ENCODE data around the gene CPNE7.

CPNE7 gene

GRCh38 chr16:89596061-89596689, 20.6 kb downstream of the CPNE7 start:
- H3K27ac ChIP-seq (ENCODE audit: low read length): no peak overlapping the region
- no peaks in the 10 kb centered on the region for H4K20me1 ChIP-seq (ENCODE audit: insufficient read depth, low read length)
- H3K27me3 ChIP-seq (ENCODE audit: low read depth, low read length): no peaks in the 10 kb centered on the region
- H2AFZ ChIP-seq (ENCODE audit: low read depth, low read length): no peak overlapping the region
- H3K9me3 ChIP-seq (ENCODE audit: insufficient read depth, low read length): no peaks in the 10 kb centered on the region
- no peak overlapping the region for H3K4me2 ChIP-seq (ENCODE audit: low read length)
- H3K36me3 ChIP-seq (replicated peaks; ENCODE audit: low read depth, low read length): no peaks in the 10 kb centered on the region
- TF ChIP-seq CTCF (IDR thresholded peaks at IDR 0.05; ENCODE audit: low read depth, low read length): no peak
- no peak for TF ChIP-seq EZH2phosphoT487 (IDR thresholded peaks at IDR 0.05; ENCODE audit: low read depth)
- no peak overlapping the region for H3K9ac ChIP-seq (ENCODE audit: low read length)
- peaks cover 3% of the 10 kb centered on the region; the same call in 1 of the 2 replicates for H3K4me1 ChIP-seq (ENCODE audit: low read length)
- no peak overlapping the region for H3K4me3 ChIP-seq (ENCODE audit: low read length)
- H3K79me2 ChIP-seq (ENCODE audit: low read length): no peaks in the 10 kb centered on the region

- TF ChIP-seq EZH2phosphoT487 (IDR thresholded peaks at IDR 0.05; ENCODE audit: low read depth) (no peak), CTCF (IDR thresholded peaks at IDR 0.05; ENCODE audit: low read depth, low read length) (no peak)
- H2AFZ ChIP-seq (ENCODE audit: low read depth, low read length): no peak overlapping the region
- no peak overlapping the region for H3K27ac ChIP-seq (ENCODE audit: low read length)
- H3K27me3 ChIP-seq (ENCODE audit: low read depth, low read length): no peaks in the 10 kb centered on the region
- H3K79me2 ChIP-seq (ENCODE audit: low read length): no peaks in the 10 kb centered on the region
- peaks cover 3% of the 10 kb centered on the region; the same call in 1 of the 2 replicates for H3K4me1 ChIP-seq (ENCODE audit: low read length)
- H3K9me3 ChIP-seq (ENCODE audit: insufficient read depth, low read length): no peaks in the 10 kb centered on the region
- H3K4me2 ChIP-seq (ENCODE audit: low read length): no peak overlapping the region
- H3K9ac ChIP-seq (ENCODE audit: low read length): no peak overlapping the region
- H3K36me3 ChIP-seq (replicated peaks; ENCODE audit: low read depth, low read length): no peaks in the 10 kb centered on the region
- no peak overlapping the region for H3K4me3 ChIP-seq (ENCODE audit: low read length)
- H4K20me1 ChIP-seq (ENCODE audit: insufficient read depth, low read length): no peaks in the 10 kb centered on the region
These were observed 21.5 kb downstream of the CPNE7 start for GRCh38 chr16:89596957-89597649.

GRCh38 chr16:89598199-89598598, 22.6 kb downstream of the CPNE7 start:
- H3K79me2 ChIP-seq (ENCODE audit: low read length): no peaks in the 10 kb centered on the region
- no peaks in the 10 kb centered on the region for H3K27me3 ChIP-seq (ENCODE audit: low read depth, low read length)
- no peak overlapping the region for H3K9ac ChIP-seq (ENCODE audit: low read length)
- H3K27ac ChIP-seq (ENCODE audit: low read length): no peak overlapping the region
- H3K4me3 ChIP-seq (ENCODE audit: low read length): no peak overlapping the region
- no peaks in the 10 kb centered on the region for H3K9me3 ChIP-seq (ENCODE audit: insufficient read depth, low read length)
- H4K20me1 ChIP-seq (ENCODE audit: insufficient read depth, low read length): no peaks in the 10 kb centered on the region
- peaks cover 3% of the 10 kb centered on the region; the same call in 1 of the 2 replicates for H3K4me1 ChIP-seq (ENCODE audit: low read length)
- TF ChIP-seq CTCF (IDR thresholded peaks at IDR 0.05; ENCODE audit: low read depth, low read length) (no peak), EZH2phosphoT487 (IDR thresholded peaks at IDR 0.05; ENCODE audit: low read depth) (no peak)
- H3K36me3 ChIP-seq (replicated peaks; ENCODE audit: low read depth, low read length): no peaks in the 10 kb centered on the region
- H2AFZ ChIP-seq (ENCODE audit: low read depth, low read length): no peak overlapping the region
- no peak overlapping the region for H3K4me2 ChIP-seq (ENCODE audit: low read length)

- H3K4me2 ChIP-seq (ENCODE audit: low read length): no peak overlapping the region
- no peaks in the 10 kb centered on the region for H3K9me3 ChIP-seq (ENCODE audit: insufficient read depth, low read length)
- no peak overlapping the region for H3K4me3 ChIP-seq (ENCODE audit: low read length)
- no peaks in the 10 kb centered on the region for H3K27me3 ChIP-seq (ENCODE audit: low read depth, low read length)
- H3K4me1 ChIP-seq (ENCODE audit: low read length): peaks cover 3% of the 10 kb centered on the region; the same call in 1 of the 2 replicates
- H3K27ac ChIP-seq (ENCODE audit: low read length): no peak overlapping the region
- peak; percentile 55 for TF ChIP-seq CTCF (IDR thresholded peaks at IDR 0.05; ENCODE audit: low read depth, low read length)
- TF ChIP-seq EZH2phosphoT487 (IDR thresholded peaks at IDR 0.05; ENCODE audit: low read depth): no peak
- H3K9ac ChIP-seq (ENCODE audit: low read length): no peak overlapping the region
- H4K20me1 ChIP-seq (ENCODE audit: insufficient read depth, low read length): no peaks in the 10 kb centered on the region
- no peak overlapping the region for H2AFZ ChIP-seq (ENCODE audit: low read depth, low read length)
- no peaks in the 10 kb centered on the region for H3K36me3 ChIP-seq (replicated peaks; ENCODE audit: low read depth, low read length)
- H3K79me2 ChIP-seq (ENCODE audit: low read length): no peaks in the 10 kb centered on the region
These were observed 23.9 kb downstream of the CPNE7 start for GRCh38 chr16:89599451-89599858.
